ENCODE data around the gene RNF213. TPM values are rescaled to one million over a fixed set of nuclear protein-coding genes. Genes with fewer than 3 reads are reported as not detected.
A peak's percentile ranks its signal among the peaks of the same experiment; 100 is the strongest.

RNF213 gene
- total RNA-seq, 1 donor: 134 TPM

GRCh38 chr17:80307994-80308691 is 47.5 kb downstream of the RNF213 start:
- H3K27me3 ChIP-seq (ENCODE audit: insufficient read depth, low read length): no peaks in the 10 kb centered on the region
- peaks cover 77% of the 10 kb centered on the region for H3K36me3 ChIP-seq (ENCODE audit: insufficient read depth, low read length)
- no peaks in the 10 kb centered on the region for H3K9me3 ChIP-seq (ENCODE audit: low read depth, low read length)
- peaks cover 12% of the 10 kb centered on the region for H3K79me2 ChIP-seq (ENCODE audit: insufficient read depth, low read length)
- no peak overlapping the region for H2AFZ ChIP-seq (ENCODE audit: low read length)
- peak; percentile 66 for DNase-seq (ENCODE audit: insufficient read length, low spot score, missing footprints)
- H3K27ac ChIP-seq (ENCODE audit: low read depth, low read length): no peak overlapping the region
- TF ChIP-seq CTCF (IDR thresholded peaks at IDR 0.05; ENCODE audit: extremely low read depth, low read depth, low read length): no peak
- H4K20me1 ChIP-seq (ENCODE audit: insufficient read depth, low read length): peaks cover 4% of the 10 kb centered on the region
- no peak overlapping the region for H3K4me2 ChIP-seq (ENCODE audit: insufficient read depth, low read length)
- H3K4me1 ChIP-seq (ENCODE audit: insufficient read depth, low read length): no peaks in the 10 kb centered on the region
- H3K4me3 ChIP-seq (ENCODE audit: insufficient read depth, low read length): no peak overlapping the region

- Histone ChIP-seq H3K79me2 (ENCODE audit: insufficient read depth, low read length) (peaks cover 17% of the 10 kb centered on the region), H3K4me1 (ENCODE audit: insufficient read depth, low read length) (no peaks in the 10 kb centered on the region), H3K27me3 (ENCODE audit: insufficient read depth, low read length) (no peaks in the 10 kb centered on the region), H2AFZ (ENCODE audit: low read length) (no peak overlapping the region), H3K4me2 (ENCODE audit: insufficient read depth, low read length) (no peak overlapping the region), H4K20me1 (ENCODE audit: insufficient read depth, low read length) (peaks cover 8% of the 10 kb centered on the region), H3K27ac (ENCODE audit: low read depth, low read length) (no peak overlapping the region), H3K36me3 (ENCODE audit: insufficient read depth, low read length) (peaks cover 70% of the 10 kb centered on the region), H3K4me3 (ENCODE audit: insufficient read depth, low read length) (no peak overlapping the region), H3K9me3 (ENCODE audit: low read depth, low read length) (no peaks in the 10 kb centered on the region)
- no peak for TF ChIP-seq CTCF (IDR thresholded peaks at IDR 0.05; ENCODE audit: extremely low read depth, low read depth, low read length)
- no peak for DNase-seq (ENCODE audit: insufficient read length, low spot score, missing footprints)
These were observed 48.3 kb downstream of the RNF213 start for GRCh38 chr17:80308692-80309517.

- H3K9me3 ChIP-seq (ENCODE audit: low read depth, low read length): no peaks in the 10 kb centered on the region
- peaks cover 12% of the 10 kb centered on the region for H4K20me1 ChIP-seq (ENCODE audit: insufficient read depth, low read length)
- H3K36me3 ChIP-seq (ENCODE audit: insufficient read depth, low read length): peaks cover 50% of the 10 kb centered on the region
- peaks cover 22% of the 10 kb centered on the region for H3K79me2 ChIP-seq (ENCODE audit: insufficient read depth, low read length)
- H3K27ac ChIP-seq (ENCODE audit: low read depth, low read length): no peak overlapping the region
- no peak overlapping the region for H3K4me2 ChIP-seq (ENCODE audit: insufficient read depth, low read length)
- no peaks in the 10 kb centered on the region for H3K27me3 ChIP-seq (ENCODE audit: insufficient read depth, low read length)
- H3K4me1 ChIP-seq (ENCODE audit: insufficient read depth, low read length): no peaks in the 10 kb centered on the region
- no peak for TF ChIP-seq CTCF (IDR thresholded peaks at IDR 0.05; ENCODE audit: extremely low read depth, low read depth, low read length)
- no peak overlapping the region for H2AFZ ChIP-seq (ENCODE audit: low read length)
- H3K4me3 ChIP-seq (ENCODE audit: insufficient read depth, low read length): no peak overlapping the region
- no peak for DNase-seq (ENCODE audit: insufficient read length, low spot score, missing footprints)
These were observed 50.7 kb downstream of the RNF213 start for GRCh38 chr17:80311216-80311827.
